Activated CD4-positive, alpha-beta memory T cell treated with anti-CD3 and anti-CD28 coated beads for 36 hours (primary cell): Measurements from ENCODE around the gene USP17L25. TPM values are rescaled to one million over a fixed set of nuclear protein-coding genes. Genes with fewer than 3 reads are reported as not detected.

Source experiments
- total RNA-seq, 2 experiments: library from RNA; stranded (reverse); gene quantifications; one replicate each; pipeline ENCODE4 v1.2.3, GENCODE V29; 2021

USP17L25 gene
- total RNA-seq, 2 experiments from 2014 or later: not detected

Other genes with a start within 250 kb of the USP17L25 start
- not detected for gene FAM90A26, start 159.5 kb upstream of the USP17L25 start, total RNA-seq
- gene USP17L10, start 119.3 kb upstream of the USP17L25 start, total RNA-seq: not detected
- gene USP17L11, start 114.5 kb upstream of the USP17L25 start, total RNA-seq: not detected
- gene USP17L12, start 109.8 kb upstream of the USP17L25 start, total RNA-seq: not detected
- gene USP17L13, start 105.0 kb upstream of the USP17L25 start, total RNA-seq: not detected
- gene USP17L15, start 95.5 kb upstream of the USP17L25 start, total RNA-seq: not detected
- gene USP17L17, start 86.0 kb upstream of the USP17L25 start, total RNA-seq: not detected
- gene USP17L18, start 81.3 kb upstream of the USP17L25 start, total RNA-seq: not detected
- not detected for gene USP17L19, start 76.5 kb upstream of the USP17L25 start, total RNA-seq
- not detected for gene USP17L20, start 71.8 kb upstream of the USP17L25 start, total RNA-seq
- not detected for gene USP17L21, start 67.0 kb upstream of the USP17L25 start, total RNA-seq
- gene USP17L22, start 62.3 kb upstream of the USP17L25 start, total RNA-seq: not detected
- gene USP17L24, start 4.7 kb upstream of the USP17L25 start, total RNA-seq: not detected
- not detected for gene USP17L26, start 4.7 kb downstream of the USP17L25 start, total RNA-seq
- gene USP17L5, start 9.5 kb downstream of the USP17L25 start, total RNA-seq: not detected
- not detected for gene USP17L27, start 14.2 kb downstream of the USP17L25 start, total RNA-seq
- gene USP17L28, start 19.0 kb downstream of the USP17L25 start, total RNA-seq: not detected
- not detected for gene USP17L29, start 23.7 kb downstream of the USP17L25 start, total RNA-seq
- not detected for gene USP17L30, start 33.2 kb downstream of the USP17L25 start, total RNA-seq
- gene DEFB131A, start 114.5 kb downstream of the USP17L25 start, total RNA-seq: not detected